GM12892 (cell line): ENCODE measurements around the gene MAP3K5.

ENCODE experiments used
- DNase-seq: peaks from one replicate; pipeline ENCODE4 v3.0.0; 2011; ENCODE audit not compliant: insufficient read length
- FAIRE-seq: peaks from 2 replicates; lab custom pipeline; 2011; peaks lifted over from hg19 to GRCh38; lab: Jason Lieb, UNC
- POLR2A ChIP-seq: IDR thresholded peaks from 2 replicates; pipeline ENCODE4 v1.6.1; 2011; ENCODE audit warnings: low read depth, low read length, control low read depth
- POLR2AphosphoS5 ChIP-seq: IDR thresholded peaks from 2 replicates; pipeline ENCODE4 v1.6.1; 2011; ENCODE audit warnings: low read depth, low read length, control low read depth
- TAF1 ChIP-seq: IDR thresholded peaks from 2 replicates; pipeline ENCODE4 v1.6.1; 2011; ENCODE audit warnings: low read depth, mild to moderate bottlenecking, control low read depth, low read length, borderline replicate concordance

MAP3K5 gene

GRCh38 chr6:136613477-136613876, 178.8 kb downstream of the MAP3K5 start:
- TF ChIP-seq POLR2A, result no peak
- no peak for TF ChIP-seq POLR2AphosphoS5
- TF ChIP-seq TAF1, result no peak
- no peak for DNase-seq
- FAIRE-seq, result no peak

- no peak for DNase-seq
- no peak for FAIRE-seq
- TF ChIP-seq POLR2AphosphoS5 (no peak), TAF1 (no peak), POLR2A (no peak)
Observed at GRCh38 chr6:136612666-136613389, 179.4 kb downstream of the MAP3K5 start.

GRCh38 chr6:136611746-136612145, 180.5 kb downstream of the MAP3K5 start:
- no peak for TF ChIP-seq POLR2A
- TF ChIP-seq POLR2AphosphoS5, result no peak
- no peak for TF ChIP-seq TAF1
- no peak for FAIRE-seq
- DNase-seq, result no peak

- DNase-seq (no peak), FAIRE-seq (no peak)
- TF ChIP-seq POLR2A (no peak), POLR2AphosphoS5 (no peak), TAF1 (no peak)
Observed at GRCh38 chr6:136611133-136611532, 181.1 kb downstream of the MAP3K5 start.

- no peak for TF ChIP-seq POLR2AphosphoS5
- TF ChIP-seq TAF1, result no peak
- no peak for TF ChIP-seq POLR2A
- no peak for DNase-seq
- FAIRE-seq, result no peak
Observed at GRCh38 chr6:136609873-136610706, 182.2 kb downstream of the MAP3K5 start.

- FAIRE-seq, result no peak
- no peak for DNase-seq
Observed at GRCh38 chr6:136608991-136609390, 183.3 kb downstream of the MAP3K5 start.

GRCh38 chr6:136607932-136608772, 184.1 kb downstream of the MAP3K5 start:
- TF ChIP-seq TAF1, result no peak
- TF ChIP-seq POLR2A, result no peak
- no peak for TF ChIP-seq POLR2AphosphoS5
- DNase-seq (peak; percentile 21), FAIRE-seq (peak; percentile 95)

More at GRCh38 chr6:136608991-136609390, 183.3 kb downstream of the MAP3K5 start:
- no peak for TF ChIP-seq POLR2AphosphoS5
- no peak for TF ChIP-seq POLR2A
- no peak for TF ChIP-seq TAF1

- TF ChIP-seq TAF1 (no peak), POLR2AphosphoS5 (no peak), POLR2A (no peak)
- FAIRE-seq (no peak), DNase-seq (no peak)
Observed at GRCh38 chr6:136607204-136607931, 184.9 kb downstream of the MAP3K5 start.

GRCh38 chr6:136604928-136605510, 187.3 kb downstream of the MAP3K5 start:
- no peak for FAIRE-seq
- DNase-seq, result no peak
- no peak for TF ChIP-seq POLR2A

- FAIRE-seq (no peak), DNase-seq (no peak)
- TF ChIP-seq TAF1 (no peak), POLR2AphosphoS5 (no peak), POLR2A (no peak)
Observed at GRCh38 chr6:136604328-136604825, 187.9 kb downstream of the MAP3K5 start.
